Fibroblast of the aortic adventitia (primary cell): ENCODE data around the gene IL1RAPL2. TPM values are rescaled to one million over a fixed set of nuclear protein-coding genes. Genes with fewer than 3 reads are reported as not detected.

Experiments used
- DNase-seq: peaks from one replicate; pipeline ENCODE4 v3.0.0-alpha.2; 2010; ENCODE audit warnings: low read depth
- H3K4me3 ChIP-seq: 2 replicates; pipeline ENCODE4 v1.5.1; 2011; ENCODE audit warnings: low read depth, mild to moderate bottlenecking, control low read depth, low read length, moderate library complexity
- CTCF ChIP-seq: IDR thresholded peaks from 2 replicates; pipeline ENCODE4 v1.5.1; 2011; ENCODE audit warnings: mild to moderate bottlenecking, low read length, control low read depth, inconsistent platforms; ENCODE audit not compliant: insufficient read depth
- total RNA-seq: library from RNA; depleted of rRNA; stranded (reverse); fragments of >200 nt; gene quantifications from 2 replicates; pipeline ENCODE4 v1.2.3, GENCODE V29; 2012; ENCODE audit warnings: low replicate concordance

IL1RAPL2 gene
- total RNA-seq, 1 donor = 0.27 TPM

GRCh38 chrX:104922206-104922621, 356.2 kb downstream of the IL1RAPL2 start:
- H3K4me3 ChIP-seq = no peak overlapping the region
- TF ChIP-seq CTCF = peak; percentile 92
- DNase-seq = peak; percentile 65

GRCh38 chrX:104929324-104929723, 363.3 kb downstream of the IL1RAPL2 start:
- DNase-seq = no peak
- TF ChIP-seq CTCF = no peak

GRCh38 chrX:104935581-104935980, 369.6 kb downstream of the IL1RAPL2 start:
- DNase-seq = no peak
- no peak for TF ChIP-seq CTCF
- no peak overlapping the region for H3K4me3 ChIP-seq

More at GRCh38 chrX:104929324-104929723, 363.3 kb downstream of the IL1RAPL2 start:
- no peak overlapping the region for H3K4me3 ChIP-seq

- H3K4me3 ChIP-seq = no peak overlapping the region
- TF ChIP-seq CTCF = no peak
- no peak for DNase-seq
Observed at GRCh38 chrX:104953251-104953650, 387.3 kb downstream of the IL1RAPL2 start.

- DNase-seq = no peak
- H3K4me3 ChIP-seq = no peak overlapping the region
- no peak for TF ChIP-seq CTCF
Observed at GRCh38 chrX:104961926-104962325, 395.9 kb downstream of the IL1RAPL2 start.

- H3K4me3 ChIP-seq = no peak overlapping the region
- DNase-seq = no peak
- TF ChIP-seq CTCF = no peak
Observed at GRCh38 chrX:104968241-104968640, 402.2 kb downstream of the IL1RAPL2 start.

GRCh38 chrX:104972737-104973136, 406.7 kb downstream of the IL1RAPL2 start:
- no peak overlapping the region for H3K4me3 ChIP-seq
- no peak for DNase-seq
- no peak for TF ChIP-seq CTCF
